ENCODE results near the gene ADAMTSL3. TPM values are rescaled to one million over a fixed set of nuclear protein-coding genes. Genes with fewer than 3 reads are reported as not detected.
"Not testable (repeated sequence)": the region's sequence is repeated elsewhere in the genome, so short reads cannot be mapped to it uniquely, and the experiment has no call there.

The ADAMTSL3 gene
- total RNA-seq, 1 experiment from 2014 or later = not detected

DNA sequence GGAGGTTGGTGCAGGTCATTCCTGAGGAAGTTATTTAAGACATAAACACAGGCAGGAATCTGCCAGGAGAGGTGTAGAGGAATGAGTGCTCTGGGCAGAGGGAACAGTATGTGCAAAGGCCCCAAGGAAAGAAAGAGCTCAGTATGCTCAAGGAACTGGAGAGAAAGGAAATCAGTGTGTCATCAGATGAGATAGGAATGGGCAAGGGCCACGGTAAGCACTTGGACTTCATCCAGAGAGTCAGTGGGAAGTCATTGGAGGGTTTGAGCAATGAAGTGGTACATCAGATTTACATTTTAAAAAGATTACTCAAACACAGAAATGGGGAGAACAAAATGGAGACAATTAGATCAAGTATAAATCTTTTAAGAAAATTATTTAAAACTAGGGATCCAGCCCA lies 272.2 kb downstream of the ADAMTSL3 start:
- DNase-seq (ENCODE audit: low read depth) = no peak

DNA sequence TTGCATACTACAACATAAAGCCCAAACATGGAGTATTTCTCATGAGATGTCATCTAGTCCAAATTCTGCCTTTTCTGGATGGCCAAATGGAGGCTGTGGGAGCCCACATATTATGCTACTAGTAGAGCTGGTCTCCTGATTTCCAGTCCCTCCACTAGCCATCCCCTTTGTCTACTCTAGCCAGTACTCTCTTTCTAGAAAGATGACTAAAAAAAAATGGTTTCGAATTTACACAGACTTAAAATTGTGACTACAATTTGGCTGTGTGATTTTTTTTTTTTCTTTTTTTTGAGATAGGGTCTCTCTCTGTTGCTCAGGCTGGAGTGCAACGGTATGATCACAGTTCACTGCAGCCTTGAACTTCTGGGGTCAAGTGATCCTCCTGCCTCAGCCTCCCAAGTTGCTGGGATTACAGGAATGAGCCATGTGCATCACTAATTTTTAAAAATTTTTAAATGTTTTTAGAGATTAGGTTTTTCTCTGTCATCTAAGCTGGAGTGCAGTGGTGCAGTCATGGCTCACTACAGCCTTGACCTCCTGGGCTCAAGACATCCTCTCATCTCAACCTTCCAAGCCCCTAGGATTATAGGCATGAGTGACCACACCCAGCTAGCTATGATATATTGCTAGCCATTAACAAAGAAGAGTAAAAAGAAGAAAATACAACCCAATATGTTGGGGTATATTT lies 273.9 kb downstream of the ADAMTSL3 start:
- no peak for DNase-seq (ENCODE audit: low read depth)

DNA sequence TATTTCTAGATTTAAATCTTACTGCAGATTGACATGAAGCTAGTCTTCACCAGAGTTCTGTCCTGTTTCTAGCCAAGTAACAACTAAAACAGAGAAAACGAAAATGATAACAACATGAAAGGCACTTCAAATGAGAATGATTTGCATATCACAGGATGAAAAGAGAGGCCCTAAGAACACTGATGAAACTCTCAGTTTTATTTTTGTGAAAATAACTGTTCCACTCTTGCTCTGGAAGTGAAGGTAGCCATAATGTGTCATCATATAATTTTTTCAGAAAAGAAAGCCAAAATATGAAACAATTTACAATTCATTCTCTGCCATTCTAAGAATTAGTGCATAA lies 274.4 kb downstream of the ADAMTSL3 start:
- no peak for DNase-seq (ENCODE audit: low read depth)

DNA sequence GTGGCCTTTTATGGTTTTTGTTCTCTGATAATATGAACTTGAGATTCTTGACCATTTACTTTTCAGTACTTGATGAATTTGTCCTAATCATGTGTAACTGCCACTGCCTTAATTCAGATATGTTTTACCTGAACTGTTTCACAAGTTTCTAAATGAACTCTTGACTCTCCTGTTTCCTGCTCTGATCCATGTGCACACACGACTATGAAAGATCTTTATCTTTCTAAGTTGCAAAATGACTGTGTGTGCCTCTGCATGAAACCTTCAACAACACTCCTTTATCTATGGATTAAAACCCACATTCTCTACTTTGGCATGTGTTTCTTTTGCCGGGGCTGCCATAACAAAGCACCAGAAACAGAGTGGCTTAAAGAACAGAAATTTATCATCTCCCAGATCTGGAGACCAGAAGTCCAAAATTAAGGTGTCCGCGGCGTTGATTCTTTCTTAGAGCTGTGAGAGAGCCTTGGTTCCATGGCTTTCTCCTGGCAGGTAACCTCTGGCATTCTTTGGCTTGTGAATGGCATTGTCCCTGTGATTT lies 275.0 kb downstream of the ADAMTSL3 start:
- DNase-seq (ENCODE audit: low read depth) = no peak

DNA sequence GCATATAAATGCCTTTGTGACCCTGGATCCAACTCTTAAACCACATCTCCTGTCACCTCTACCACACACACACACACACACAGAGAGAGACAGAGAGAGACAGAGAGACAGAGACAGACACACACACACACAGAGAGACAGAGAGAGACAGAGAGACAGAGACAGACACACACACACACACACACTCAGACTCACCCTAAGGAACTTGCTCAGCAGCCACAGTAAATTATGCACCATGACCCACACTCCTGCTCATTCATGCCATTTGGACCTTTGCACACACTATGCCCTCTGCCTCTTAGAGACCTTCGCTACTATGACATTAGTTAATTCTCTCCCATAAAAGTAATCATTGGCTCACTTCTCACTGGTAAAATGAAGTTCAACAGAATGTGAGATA lies 275.7 kb downstream of the ADAMTSL3 start:
- DNase-seq (ENCODE audit: low read depth) = no peak

DNA sequence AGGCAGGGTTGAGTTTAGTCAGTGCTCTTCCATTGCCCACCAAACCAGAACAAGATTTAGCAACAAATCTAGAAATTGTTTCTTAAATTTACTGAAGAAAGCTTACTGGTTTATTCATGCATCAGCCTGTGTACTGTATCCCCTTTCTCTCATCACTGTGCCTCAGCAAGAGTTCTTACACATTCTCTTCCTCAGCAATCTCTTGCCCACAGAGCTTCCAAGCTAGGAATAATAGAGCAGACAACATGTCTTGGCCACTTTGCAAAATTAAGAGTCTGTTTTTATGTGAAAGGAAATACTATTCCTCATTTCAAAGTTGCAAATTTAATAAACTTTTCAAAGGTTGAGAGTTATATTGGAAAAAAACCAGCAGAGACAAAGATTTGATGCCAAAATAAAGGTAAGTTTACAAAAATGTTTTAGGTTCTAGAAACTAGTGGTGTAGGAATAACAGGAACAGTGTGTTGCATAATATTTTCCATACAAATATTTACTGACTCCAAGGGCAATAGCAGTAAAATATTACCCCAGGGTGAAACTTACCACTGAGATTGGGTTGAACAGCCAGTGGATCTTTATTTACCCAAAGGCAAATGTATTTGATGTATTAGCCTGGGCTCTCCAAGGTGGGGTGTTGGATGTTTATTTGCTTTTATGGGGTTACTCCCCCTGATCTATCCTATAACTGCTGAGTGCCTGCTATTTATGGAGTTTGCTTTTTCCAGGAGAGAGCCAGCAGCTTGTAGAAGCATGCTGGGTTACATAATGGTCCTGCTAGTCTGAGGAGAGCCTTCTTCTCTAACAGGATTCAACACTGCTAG lies 276.7 kb downstream of the ADAMTSL3 start:
- no peak for DNase-seq (ENCODE audit: low read depth)

DNA sequence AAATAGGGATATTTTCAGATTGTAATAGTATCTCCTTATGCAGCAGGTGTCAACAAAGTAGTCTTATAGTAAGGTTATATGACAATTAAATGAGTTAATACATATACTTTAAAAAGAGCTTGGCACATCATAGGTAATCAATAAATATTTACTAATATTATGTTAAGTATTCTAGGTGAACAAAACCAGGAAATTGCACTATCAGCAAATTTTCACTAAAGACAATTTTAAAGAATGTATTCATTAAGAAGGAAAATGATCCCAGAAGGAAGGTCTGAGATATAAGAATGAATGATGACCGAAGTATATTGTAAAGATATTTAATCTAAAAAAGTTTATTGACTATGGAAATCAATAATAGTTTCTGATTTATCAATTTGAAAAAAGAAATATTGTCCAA lies 281.9 kb downstream of the ADAMTSL3 start:
- no peak for DNase-seq (ENCODE audit: low read depth)

DNA sequence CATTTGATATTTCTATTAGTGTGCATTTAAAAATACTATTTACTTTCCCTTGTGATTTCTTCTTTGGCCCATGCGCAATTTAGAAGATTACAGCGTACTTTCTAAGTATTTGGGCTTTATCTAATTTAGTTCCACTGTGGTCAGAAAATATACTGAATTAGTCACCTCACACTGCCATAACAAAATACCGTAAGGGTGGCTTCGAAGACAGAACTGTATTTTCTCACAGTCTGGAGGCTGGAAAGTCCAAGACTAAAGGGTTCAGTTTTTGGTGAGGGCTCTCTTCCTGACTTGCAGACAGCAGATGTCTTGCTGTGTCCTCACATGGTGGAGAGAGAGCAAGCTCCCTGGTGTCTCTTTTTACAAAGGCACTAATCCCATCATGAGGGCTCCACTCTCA lies 286.2 kb downstream of the ADAMTSL3 start:
- no peak for DNase-seq (ENCODE audit: low read depth)

DNA sequence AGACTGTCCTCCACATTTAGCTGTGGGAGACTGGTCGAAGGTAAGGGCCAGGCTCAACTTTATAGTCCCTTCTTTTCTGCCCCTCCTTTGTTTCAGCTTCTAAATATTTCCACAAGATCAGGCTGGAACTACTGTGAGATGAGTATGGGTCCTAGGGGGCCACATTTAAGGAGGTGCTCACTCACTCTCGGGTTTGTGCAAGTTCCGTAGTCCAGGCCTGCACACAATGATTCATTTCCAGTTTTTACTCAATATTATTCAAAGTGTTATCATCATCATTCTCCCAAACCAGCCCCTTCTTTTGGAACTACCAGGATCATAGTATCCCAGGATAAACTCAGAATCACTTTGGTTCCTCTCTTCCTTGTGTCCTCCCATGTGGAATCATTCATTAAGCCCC lies 289.1 kb downstream of the ADAMTSL3 start:
- no peak for DNase-seq (ENCODE audit: low read depth)

DNA sequence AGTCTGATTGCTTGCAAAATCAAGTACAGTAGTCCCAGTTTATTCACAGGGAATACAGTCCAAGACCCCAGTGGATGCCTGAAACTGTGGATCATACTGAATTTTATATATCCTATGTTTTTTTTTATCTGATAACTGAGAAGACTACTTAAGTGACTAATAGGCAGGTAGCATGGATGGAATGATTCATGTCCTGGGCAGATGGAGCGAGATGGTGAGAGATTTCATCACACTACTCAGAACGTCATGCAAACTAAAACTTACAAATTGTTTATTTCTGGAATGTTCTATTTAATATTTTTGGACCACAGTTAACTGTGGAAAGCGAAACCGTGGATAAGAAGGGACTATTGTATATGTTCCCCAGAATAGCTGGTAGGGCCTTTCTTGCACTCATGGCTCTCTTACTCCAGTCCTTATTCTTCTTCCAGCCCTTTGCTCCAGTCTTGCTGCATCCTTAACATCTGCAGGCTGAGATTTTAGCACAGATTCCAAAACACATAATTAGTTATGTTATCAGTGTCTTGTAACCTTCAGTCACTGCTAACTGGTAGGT lies 290.0 kb downstream of the ADAMTSL3 start:
- DNase-seq (ENCODE audit: low read depth) = no peak

DNA sequence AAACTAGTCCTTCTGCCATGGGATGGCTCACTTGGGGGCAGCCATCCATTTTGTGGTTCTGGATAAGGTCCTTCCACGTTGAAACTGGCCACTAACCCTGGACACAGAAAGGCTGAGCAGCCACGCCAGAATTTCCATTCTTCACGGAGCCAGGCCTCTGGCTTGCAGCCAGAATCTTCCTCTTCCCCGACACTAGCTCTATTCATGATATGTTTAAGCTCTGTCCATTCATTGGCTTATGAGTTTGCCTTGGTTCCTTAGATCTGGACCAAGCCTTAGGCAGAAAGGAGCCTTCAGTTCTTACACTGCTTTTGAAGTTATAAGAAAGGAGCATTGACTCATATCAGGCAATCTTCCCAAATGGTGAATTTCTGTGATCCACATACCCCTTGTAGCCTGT lies 293.2 kb downstream of the ADAMTSL3 start:
- peak; percentile 36 for DNase-seq (ENCODE audit: low read depth)

DNA sequence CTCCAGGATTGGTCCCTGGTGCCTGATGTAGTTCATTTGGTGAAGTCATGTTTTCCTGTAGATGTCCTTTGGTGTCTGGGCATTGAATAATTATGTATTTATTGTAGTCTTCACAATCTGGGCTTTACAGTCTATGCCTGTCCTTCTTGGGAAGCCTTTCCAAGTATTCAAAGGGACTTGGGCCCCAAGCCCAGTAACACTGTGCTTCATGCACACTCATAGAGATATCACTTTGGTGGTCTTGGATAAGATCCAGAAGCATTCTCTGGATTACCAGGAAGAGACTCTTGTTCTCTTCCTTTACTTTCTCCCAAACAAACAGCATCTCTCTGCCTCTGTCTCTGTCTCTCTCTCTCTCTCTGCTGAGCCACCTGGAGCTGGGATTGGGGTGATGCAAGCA lies 300.6 kb downstream of the ADAMTSL3 start:
- no peak for DNase-seq (ENCODE audit: low read depth)

DNA sequence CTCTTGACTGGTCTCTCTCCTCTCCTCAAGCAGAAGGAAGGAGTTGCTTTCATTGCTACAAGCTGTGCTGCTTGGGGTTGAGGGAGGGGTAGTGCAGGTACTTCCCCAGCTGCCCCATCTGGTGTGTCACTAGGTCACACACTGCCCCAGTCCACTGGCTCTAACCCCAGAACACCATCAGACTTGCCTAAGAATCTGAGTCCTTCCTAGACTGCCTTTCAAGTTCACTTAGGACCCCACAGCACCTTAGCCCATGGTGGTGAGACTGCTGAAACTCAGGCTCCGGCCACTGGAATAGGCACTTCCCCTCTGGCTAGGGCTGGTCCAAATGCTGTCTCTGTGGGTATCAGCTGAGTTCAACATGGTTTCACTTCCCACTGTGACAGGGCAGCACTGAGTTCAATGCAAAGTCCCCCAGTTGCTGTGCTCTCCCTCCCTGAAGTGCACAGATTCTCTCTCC lies 301.9 kb downstream of the ADAMTSL3 start:
- DNase-seq (ENCODE audit: low read depth) = no peak

DNA sequence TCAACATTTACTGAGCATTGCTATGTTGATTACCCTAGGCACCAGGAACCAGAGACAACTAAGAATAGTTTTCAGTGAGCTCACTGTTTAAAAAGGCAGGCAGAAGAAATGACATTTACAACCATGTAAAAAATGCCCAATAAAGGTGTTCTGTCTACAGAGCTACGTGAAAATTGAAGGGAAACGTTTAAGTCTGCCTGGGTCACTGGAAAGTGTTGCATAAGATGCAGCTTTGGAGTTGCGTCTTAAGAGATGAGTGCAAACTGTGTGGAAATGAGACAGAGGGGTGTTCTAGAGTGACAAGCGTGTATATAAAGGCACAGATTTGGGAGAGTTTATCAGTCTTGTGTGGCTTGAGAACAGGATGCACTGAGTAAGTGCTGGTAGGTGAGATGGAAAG lies 303.0 kb downstream of the ADAMTSL3 start:
- DNase-seq (ENCODE audit: low read depth) = no peak

DNA sequence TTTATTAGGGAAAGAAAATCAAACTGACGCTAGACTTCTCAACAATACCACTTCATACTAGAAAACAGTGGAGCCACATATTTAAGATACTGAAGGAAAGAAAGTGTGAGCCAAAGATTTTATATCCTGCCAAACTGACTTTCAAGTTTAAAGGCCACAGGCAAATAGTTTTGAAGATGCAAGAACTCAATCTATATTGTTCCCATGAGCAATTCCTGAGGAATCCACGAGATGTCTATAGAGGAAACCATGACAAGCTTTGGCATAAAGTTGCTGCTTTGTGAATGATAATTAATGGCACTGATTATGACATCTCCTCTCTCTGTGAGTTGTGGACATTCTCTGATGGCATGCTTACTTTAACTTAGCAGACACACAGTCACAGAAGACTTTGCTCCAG lies 305.6 kb downstream of the ADAMTSL3 start:
- DNase-seq (ENCODE audit: low read depth) = peak; percentile 10

DNA sequence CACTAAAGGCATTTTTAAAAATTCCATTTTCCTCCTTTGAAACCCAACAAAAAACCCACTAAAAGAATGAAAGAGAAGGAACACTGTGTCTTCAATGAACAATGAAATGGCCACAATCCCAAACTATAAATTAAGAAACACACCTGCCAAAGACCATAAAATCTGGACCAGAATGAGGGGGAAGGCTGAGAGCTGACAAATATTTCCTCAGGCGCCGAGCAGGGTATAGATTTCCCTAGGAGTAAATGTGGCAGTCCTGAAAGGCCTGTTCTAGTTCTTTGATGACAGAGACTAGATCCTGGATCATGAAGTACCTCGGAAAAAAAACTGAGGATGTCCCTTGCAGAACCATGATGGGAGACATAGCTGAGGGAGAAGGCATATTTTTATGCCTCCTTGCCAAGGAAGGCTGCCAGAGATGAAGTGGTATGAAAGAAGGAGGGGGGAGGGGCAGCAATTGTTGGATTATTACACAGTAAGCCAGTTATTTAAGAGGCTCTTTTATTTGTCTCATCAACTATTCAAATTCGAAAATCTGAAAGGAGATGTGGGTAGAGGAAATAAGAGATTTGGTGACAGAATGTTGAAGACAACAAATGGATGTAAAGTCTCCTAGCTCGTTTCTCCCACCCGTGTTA lies 306.4 kb downstream of the ADAMTSL3 start:
- DNase-seq (ENCODE audit: low read depth) = no peak

DNA sequence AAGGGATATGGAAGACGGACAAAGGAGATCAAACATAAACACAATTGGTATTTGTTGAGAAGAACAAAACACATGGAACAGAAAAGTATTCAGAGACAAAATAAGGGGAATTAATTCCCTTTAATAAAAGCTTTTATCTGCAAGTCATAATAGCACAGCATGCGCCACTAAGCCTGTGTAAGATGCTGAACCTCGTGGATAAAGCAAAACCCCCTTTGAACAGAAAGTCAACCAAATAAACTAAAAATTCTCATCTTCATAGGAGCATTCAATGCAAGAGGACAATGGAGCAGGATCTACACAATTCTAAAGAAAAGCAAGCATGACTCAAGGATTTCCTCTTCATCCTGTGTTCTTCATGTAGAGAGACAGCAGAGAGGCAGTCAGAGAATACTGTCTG lies 307.4 kb downstream of the ADAMTSL3 start:
- no peak for DNase-seq (ENCODE audit: low read depth)

DNA sequence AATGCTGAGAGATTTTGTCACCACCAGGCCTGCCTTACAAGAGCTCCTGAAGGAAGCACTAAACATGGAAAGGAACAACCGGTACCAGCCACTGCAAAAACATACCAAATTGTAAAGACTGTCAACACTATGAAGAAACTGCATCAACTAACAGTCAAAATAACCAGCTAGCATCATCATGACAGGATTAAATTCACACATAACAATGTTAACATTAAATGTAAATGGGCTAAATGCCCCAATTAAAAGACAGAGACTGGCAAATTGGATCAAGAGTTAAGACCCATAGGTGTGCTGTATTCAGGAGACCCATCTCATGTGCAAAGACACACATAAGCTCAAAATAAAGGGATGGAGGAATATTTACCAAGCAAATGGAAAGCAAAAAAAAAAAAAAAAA lies 311.0 kb downstream of the ADAMTSL3 start:
- not testable (repeated sequence) for DNase-seq (ENCODE audit: low read depth)

DNA sequence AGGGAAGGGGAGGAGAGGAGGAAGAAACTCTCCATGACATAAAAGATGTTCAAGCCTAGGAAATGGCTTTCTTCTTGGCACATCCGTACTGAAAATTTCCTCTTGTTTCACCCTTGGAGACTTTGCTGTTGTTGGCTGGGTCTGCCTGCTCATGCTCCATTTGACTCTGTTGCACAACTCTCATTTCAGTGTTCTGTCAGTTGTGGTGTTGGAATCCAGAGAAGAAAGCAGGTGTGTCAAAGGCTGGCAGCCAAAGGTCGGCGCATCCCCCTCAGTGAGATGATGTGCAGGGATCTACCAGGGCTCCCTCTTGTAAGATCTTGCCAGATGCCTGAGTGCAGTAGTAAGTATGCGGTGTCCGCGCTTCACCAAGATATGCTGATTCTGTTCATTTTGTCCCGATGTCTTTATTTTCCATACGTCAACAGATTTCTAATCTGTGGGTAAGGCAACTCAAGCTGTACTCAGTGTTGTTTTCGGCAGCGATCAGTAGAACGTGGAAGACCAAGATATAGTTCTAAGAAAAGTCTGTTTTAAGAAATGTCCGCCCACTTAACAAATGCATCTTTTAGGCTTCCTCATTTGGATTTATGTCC lies 316.5 kb downstream of the ADAMTSL3 start:
- no peak for DNase-seq (ENCODE audit: low read depth)

DNA sequence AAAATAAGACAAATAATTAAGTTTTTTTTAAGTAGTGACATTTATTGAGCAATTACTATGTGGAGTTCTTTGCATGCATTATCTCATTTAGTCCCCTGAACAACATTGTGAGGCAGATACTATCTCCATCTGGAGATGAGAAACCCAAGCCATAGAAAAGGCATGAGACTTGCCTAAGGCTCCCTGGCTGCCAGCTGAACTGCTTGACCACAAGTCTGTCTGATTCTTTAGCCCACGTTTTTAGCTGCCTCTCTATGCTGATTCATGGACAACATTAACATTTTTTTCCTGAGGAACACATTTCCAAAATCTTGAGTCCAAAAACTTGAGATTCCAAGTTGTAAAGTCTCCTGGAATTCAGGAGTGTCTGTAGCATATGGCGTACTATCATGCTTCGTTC lies 318.1 kb downstream of the ADAMTSL3 start:
- DNase-seq (ENCODE audit: low read depth) = peak; percentile 48

DNA sequence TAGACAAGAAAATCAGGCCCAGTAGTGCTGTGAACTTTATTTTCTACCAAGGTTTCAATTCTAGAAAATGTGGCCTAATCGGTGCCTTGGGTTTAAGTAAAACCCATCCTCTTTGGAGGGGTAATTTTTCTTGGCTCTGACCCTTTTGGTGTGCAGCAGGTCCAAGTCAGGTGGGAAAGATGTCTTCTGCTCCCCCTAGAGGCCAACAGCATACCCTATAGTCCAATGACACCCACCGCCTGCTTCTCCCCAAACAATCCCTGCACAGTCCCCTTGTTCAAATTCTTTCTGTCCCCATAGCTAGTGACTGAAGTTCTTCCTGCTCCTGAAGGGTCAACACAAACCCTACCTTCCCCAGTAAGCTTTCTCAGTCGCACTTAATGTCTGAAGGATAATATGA lies 319.9 kb downstream of the ADAMTSL3 start:
- no peak for DNase-seq (ENCODE audit: low read depth)

DNA sequence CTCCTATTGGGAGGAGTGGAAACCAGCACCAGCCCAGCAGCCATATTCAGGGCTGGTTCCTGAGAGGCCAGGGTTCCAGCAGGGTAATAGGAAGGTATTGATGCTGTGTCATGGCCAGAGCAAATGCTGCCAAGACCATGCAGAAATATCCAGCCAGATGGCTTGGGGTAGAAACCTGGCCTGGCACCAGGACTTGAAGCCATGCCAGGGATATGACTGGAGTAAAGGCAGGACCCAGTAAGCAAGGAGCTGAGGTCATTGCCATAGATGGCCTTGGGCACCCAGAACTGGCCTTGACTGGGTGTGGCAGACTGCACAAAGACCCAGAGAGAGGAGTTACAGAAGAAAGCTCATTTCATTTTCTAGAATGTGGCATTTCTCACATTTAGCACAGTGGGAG lies 324.1 kb downstream of the ADAMTSL3 start:
- no peak for DNase-seq (ENCODE audit: low read depth)

All from RPMI7951 (cell line).